ENCODE data around the gene ZER1.

The ZER1 gene

GRCh38 chr9:128735373-128735772 is 36.4 kb downstream of the ZER1 start:
- DNase-seq (ENCODE audit: low spot score) = no peak

GRCh38 chr9:128733256-128733655 is 38.5 kb downstream of the ZER1 start:
- DNase-seq (ENCODE audit: low spot score) = peak; percentile 84

- no peak for DNase-seq (ENCODE audit: low spot score)
Observed at GRCh38 chr9:128732576-128732975, 39.2 kb downstream of the ZER1 start.

- DNase-seq (ENCODE audit: low spot score) = no peak
Observed at GRCh38 chr9:128731691-128732090, 40.0 kb downstream of the ZER1 start.

GRCh38 chr9:128731093-128731492 is 40.6 kb downstream of the ZER1 start:
- DNase-seq (ENCODE audit: low spot score) = no peak

GRCh38 chr9:128729766-128730517 is 41.8 kb downstream of the ZER1 start:
- DNase-seq (ENCODE audit: low spot score) = no peak

GRCh38 chr9:128729302-128729701 is 42.4 kb downstream of the ZER1 start:
- DNase-seq (ENCODE audit: low spot score) = no peak

- no peak for DNase-seq (ENCODE audit: low spot score)
Observed at GRCh38 chr9:128728298-128728697, 43.4 kb downstream of the ZER1 start.

- DNase-seq (ENCODE audit: low spot score) = no peak
Observed at GRCh38 chr9:128727640-128728248, 44.0 kb downstream of the ZER1 start.

GRCh38 chr9:128724744-128725211 is 46.9 kb downstream of the ZER1 start:
- peak; percentile 61 for DNase-seq (ENCODE audit: low spot score)

GRCh38 chr9:128723866-128724743 is 47.6 kb downstream of the ZER1 start, which contains the start of gene ZDHHC12:
Gene ZDHHC12 (minus strand): TSS chr9:128724127. CDS start chr9:128724093, 34 bp downstream.
- DNase-seq (ENCODE audit: low spot score) = peak; percentile 100

GRCh38 chr9:128723352-128723865 is 48.3 kb downstream of the ZER1 start:
- DNase-seq (ENCODE audit: low spot score) = no peak

- no peak for DNase-seq (ENCODE audit: low spot score)
Observed at GRCh38 chr9:128722380-128723351, 49.1 kb downstream of the ZER1 start.

GRCh38 chr9:128721487-128722010 is 50.2 kb downstream of the ZER1 start:
- no peak for DNase-seq (ENCODE audit: low spot score)

GRCh38 chr9:128720841-128721486 is 50.8 kb downstream of the ZER1 start:
- no peak for DNase-seq (ENCODE audit: low spot score)

- no peak for DNase-seq (ENCODE audit: low spot score)
Observed at GRCh38 chr9:128719919-128720605, 51.7 kb downstream of the ZER1 start.

GRCh38 chr9:128718475-128718874 is 53.3 kb downstream of the ZER1 start:
- DNase-seq (ENCODE audit: low spot score) = no peak

GRCh38 chr9:128718047-128718446 is 53.7 kb downstream of the ZER1 start:
- no peak for DNase-seq (ENCODE audit: low spot score)

GRCh38 chr9:128716581-128717254 is 55.0 kb downstream of the ZER1 start:
- no peak for DNase-seq (ENCODE audit: low spot score)
